Measurements from ENCODE around the gene TNFRSF18.

DNA sequence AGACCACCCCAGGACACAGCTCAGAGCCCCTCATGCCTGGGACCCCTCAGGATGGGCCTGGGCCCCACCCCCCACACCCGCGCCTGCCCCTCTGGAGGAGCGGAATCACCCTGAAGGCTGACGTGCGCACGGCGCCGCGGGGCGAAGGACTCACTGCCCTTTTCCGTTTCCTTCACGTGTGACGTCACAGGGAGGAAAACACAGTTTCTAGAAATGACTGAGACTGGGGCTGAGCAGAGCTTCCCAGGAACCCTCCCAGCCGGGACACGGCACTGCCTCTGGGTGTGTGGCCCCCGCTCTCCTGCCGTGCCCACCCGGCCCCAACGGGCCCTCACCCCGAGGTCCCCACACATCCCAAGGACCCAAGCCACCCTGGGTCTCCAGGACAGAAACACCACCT lies 12.9 kb upstream of the TNFRSF18 start:
- TF ChIP-seq POLR2AphosphoS5 (IDR thresholded peaks at IDR 0.05; ENCODE audit: low read depth, low read length) (no peak), SIN3A (IDR thresholded peaks at IDR 0.05; ENCODE audit: borderline replicate concordance, insufficient read depth, low read length) (no peak), TAF1 (IDR thresholded peaks at IDR 0.05; ENCODE audit: borderline replicate concordance, insufficient read depth, low read length) (no peak)
- TF ChIP-seq, protein P1, sequence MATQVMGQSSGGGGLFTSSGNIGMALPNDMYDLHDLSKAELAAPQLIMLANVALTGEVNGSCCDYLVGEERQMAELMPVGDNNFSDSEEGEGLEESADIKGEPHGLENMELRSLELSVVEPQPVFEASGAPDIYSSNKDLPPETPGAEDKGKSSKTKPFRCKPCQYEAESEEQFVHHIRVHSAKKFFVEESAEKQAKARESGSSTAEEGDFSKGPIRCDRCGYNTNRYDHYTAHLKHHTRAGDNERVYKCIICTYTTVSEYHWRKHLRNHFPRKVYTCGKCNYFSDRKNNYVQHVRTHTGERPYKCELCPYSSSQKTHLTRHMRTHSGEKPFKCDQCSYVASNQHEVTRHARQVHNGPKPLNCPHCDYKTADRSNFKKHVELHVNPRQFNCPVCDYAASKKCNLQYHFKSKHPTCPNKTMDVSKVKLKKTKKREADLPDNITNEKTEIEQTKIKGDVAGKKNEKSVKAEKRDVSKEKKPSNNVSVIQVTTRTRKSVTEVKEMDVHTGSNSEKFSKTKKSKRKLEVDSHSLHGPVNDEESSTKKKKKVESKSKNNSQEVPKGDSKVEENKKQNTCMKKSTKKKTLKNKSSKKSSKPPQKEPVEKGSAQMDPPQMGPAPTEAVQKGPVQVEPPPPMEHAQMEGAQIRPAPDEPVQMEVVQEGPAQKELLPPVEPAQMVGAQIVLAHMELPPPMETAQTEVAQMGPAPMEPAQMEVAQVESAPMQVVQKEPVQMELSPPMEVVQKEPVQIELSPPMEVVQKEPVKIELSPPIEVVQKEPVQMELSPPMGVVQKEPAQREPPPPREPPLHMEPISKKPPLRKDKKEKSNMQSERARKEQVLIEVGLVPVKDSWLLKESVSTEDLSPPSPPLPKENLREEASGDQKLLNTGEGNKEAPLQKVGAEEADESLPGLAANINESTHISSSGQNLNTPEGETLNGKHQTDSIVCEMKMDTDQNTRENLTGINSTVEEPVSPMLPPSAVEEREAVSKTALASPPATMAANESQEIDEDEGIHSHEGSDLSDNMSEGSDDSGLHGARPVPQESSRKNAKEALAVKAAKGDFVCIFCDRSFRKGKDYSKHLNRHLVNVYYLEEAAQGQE (IDR thresholded peaks at IDR 0.05; ENCODE audit: insufficient read depth in 1 of 2, low read depth in 2 of 2, low read length in 2 of 2) = no peak

All from PFSK-1 (cell line).